Activated CD4-positive, alpha-beta T cell treated with anti-CD3 and anti-CD28 coated beads, Interleukin-10, Interleukin-2, amounts not matched to agents 100 ng/mL and 50 ng/mL, durations not matched to agents 16 hours and 8 hours (primary cell): ENCODE data around the gene GYG2.

Source experiments
- DNase-seq: peaks from one replicate; pipeline ENCODE4 v3.0.0-alpha.2; 2020

Gene GYG2

GRCh38 chrX:2819345-2820135 lies 9.2 kb upstream of the GYG2 start:
- peak; percentile 6 for DNase-seq

GRCh38 chrX:2820136-2820771 lies 8.5 kb upstream of the GYG2 start:
- no peak for DNase-seq

GRCh38 chrX:2823795-2824386 lies 4.8 kb upstream of the GYG2 start:
- DNase-seq = no peak

GRCh38 chrX:2824886-2825285 lies 3.8 kb upstream of the GYG2 start:
- DNase-seq = no peak

GRCh38 chrX:2828959-2829411 lies 255 bp downstream of the GYG2 start:
- DNase-seq = no peak

GRCh38 chrX:2829469-2830246 lies 928 bp downstream of the GYG2 start:
- no peak for DNase-seq

GRCh38 chrX:2831471-2832228 lies 2.9 kb downstream of the GYG2 start:
- no peak for DNase-seq

GRCh38 chrX:2837961-2838360 lies 9.2 kb downstream of the GYG2 start:
- DNase-seq = no peak

GRCh38 chrX:2840961-2841360 lies 12.2 kb downstream of the GYG2 start:
- no peak for DNase-seq

GRCh38 chrX:2841537-2841936 lies 12.8 kb downstream of the GYG2 start:
- no peak for DNase-seq

GRCh38 chrX:2846992-2847391 lies 18.3 kb downstream of the GYG2 start:
- DNase-seq = no peak

- DNase-seq = no peak
Measured at GRCh38 chrX:2848871-2849301, 20.2 kb downstream of the GYG2 start.

- DNase-seq = no peak
Measured at GRCh38 chrX:2854918-2855317, 26.2 kb downstream of the GYG2 start.

- DNase-seq = no peak
Measured at GRCh38 chrX:2855761-2856160, 27.0 kb downstream of the GYG2 start.

- no peak for DNase-seq
Measured at GRCh38 chrX:2857566-2857965, 28.8 kb downstream of the GYG2 start.

GRCh38 chrX:2859197-2859797 lies 30.6 kb downstream of the GYG2 start:
- DNase-seq = no peak

- no peak for DNase-seq
Measured at GRCh38 chrX:2862404-2862803, 33.7 kb downstream of the GYG2 start.

- no peak for DNase-seq
Measured at GRCh38 chrX:2863646-2864045, 34.9 kb downstream of the GYG2 start.

- no peak for DNase-seq
Measured at GRCh38 chrX:2867206-2867605, 38.5 kb downstream of the GYG2 start.

- DNase-seq = no peak
Measured at GRCh38 chrX:2870650-2871049, 41.9 kb downstream of the GYG2 start.

- DNase-seq = no peak
Measured at GRCh38 chrX:2871831-2872230, 43.1 kb downstream of the GYG2 start.

GRCh38 chrX:2872671-2873277 lies 44.0 kb downstream of the GYG2 start:
- no peak for DNase-seq
